Measurements from ENCODE around the gene UBE2O.

The UBE2O gene

DNA sequence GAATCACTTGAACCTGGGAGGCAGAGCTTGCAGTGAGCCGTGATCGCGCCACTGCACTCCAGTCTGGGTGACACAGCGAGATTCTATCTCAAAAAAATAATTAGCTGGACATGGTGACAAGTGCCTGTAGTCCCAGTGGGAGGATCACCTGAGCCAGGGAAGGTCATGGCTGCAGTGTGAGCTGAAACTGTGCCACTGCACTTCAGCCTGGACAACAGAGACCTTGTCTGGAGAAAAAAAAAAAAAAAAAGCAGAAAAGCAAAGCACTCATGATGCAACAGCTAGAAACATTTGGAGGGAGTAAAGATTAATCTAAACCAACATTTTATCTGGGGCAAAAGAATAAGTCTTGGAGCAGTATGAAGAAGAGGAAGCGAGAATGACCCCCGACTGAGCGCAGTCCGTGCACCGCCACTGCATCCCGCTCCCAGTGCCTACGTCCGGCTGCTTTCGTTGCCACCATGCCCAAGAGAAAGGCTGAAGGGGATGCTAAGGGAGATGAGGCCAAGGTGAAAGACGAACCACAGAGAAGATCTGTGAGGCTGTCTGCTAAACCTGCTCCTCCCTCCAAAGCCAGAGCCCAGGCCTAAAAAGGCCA is 107.5 kb downstream of the UBE2O start:
- DNase-seq (ENCODE audit: low read depth), result no peak

DNA sequence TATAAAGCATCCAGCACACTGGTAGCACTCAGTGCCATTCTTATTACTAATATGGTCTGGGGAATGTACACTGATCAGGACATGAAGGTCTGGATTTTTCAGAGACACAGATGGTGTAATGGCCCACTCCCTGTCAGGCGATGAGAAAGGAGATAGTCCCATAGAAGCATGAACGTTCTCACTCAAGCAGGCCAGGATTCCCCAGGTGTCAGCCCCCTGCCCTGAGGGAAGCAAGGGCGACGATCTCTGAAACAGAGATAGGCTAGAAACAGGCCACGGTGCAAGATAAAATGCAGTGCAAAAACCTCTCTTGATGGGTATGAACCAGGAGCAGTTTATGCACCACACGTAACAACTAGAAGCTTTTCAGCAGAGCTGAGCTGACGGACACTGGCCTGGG is 109.8 kb downstream of the UBE2O start:
- DNase-seq (ENCODE audit: low read depth), result no peak

DNA sequence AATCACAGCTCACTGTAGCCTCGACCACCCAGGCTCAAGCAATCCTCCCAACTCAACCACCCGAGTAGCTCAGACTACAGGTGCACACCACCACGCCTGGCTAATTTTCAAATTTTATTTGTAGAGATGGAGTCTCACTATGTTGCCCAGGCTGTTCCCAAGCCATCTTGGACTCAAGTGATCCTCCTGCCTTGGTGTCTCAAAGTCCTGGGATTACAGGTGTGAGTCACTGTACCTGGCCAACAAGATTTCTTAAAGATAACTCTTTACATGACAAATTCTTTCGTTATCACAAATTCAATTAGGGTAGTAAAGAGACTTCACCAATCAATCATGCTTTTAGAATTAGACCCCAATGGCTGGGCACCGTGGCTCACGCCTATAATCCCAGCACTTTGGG is 111.7 kb downstream of the UBE2O start:
- no peak for DNase-seq (ENCODE audit: low read depth)

Data from iris pigment epithelial cell (primary cell).